ENCODE measurements around the gene CUEDC2.

The CUEDC2 gene

GRCh38 chr10:102423372-102423968, 8.9 kb downstream of the CUEDC2 start:
- DNase-seq = no peak

- DNase-seq = peak; percentile 61
These were observed 9.7 kb downstream of the CUEDC2 start for GRCh38 chr10:102422545-102423129.

DNA sequence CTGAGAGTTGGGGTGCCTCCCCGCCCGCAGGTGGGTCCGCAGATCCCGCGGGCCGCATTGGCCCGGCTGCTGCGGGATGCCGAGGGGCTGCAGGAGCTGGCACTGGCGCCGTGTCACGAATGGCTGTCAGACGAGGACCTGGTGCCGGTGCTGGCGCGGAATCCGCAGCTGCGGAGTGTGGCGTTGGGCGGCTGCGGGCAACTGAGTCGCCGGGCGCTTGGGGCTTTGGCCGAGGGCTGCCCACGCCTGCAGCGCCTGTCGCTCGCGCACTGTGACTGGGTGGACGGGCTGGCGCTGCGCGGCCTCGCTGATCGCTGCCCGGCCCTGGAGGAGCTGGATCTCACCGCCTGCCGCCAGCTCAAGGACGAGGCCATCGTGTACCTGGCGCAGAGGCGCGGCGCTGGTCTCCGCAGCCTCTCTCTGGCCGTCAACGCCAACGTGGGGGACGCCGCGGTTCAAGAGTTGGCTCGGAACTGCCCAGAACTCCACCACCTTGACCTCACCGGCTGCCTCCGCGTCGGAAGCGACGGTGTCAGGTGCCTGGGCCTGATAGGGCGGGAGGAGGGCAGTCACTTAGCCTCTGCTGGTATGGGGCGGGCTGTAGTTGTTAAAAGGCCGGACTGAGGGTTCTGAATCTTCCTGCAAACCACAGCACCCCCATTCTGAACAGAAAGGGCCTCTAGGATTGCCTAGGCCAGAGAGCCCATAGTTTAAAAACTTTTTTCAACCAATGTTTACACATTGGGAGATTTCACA, 10.4 kb downstream of the CUEDC2 start:
- no peak for DNase-seq

DNA sequence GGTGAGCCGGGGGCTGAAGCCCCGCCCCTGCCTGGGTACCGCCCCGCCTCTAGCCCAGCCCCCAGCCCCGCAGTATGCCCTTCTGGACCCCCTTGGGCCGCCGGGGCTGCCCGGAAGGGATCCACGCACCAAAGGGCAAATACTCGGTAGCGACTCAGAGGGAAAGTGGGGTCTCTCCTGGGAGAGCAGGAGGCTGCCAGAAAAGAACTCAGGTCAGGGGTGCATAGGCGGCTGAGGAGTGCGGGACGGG, 10.9 kb downstream of the CUEDC2 start:
- no peak for DNase-seq

DNA sequence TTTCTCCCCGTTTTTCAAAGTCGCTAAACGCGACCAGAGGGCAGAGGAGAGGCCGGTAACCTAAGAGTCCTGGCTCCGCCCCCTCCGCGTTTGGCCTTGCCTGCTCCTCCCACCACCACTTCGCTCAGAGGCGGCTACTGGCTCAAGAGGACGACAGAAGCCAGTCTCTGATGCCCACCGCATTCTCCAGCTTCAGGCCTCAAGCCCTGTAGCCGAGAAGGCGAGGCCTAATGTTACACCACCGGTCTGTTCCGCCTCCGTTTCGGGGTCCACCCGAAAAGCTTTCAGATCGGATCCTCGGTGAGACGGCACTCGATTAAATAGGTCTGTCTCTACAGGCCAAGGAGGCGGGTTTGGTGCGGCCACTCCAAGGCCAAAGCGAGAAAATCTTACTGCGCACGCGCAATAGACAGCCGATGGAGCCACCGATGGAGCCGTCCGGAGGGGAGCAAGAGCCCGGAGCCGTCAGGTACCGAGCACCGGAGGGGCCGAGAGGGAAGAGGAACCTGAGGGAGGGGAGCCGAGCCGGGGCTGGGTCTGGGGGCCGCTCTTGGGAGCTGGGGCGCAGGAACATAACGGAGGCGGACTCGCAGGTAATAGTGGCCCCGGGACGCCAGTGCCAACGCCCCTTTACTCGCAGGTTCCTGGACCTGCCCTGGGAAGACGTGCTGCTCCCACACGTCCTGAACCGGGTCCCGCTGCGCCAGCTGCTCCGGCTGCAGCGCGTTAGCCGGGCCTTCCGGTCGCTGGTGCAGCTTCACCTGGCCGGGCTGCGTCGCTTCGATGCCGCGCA, 11.5 kb downstream of the CUEDC2 start, which contains the start of gene FBXL15:
Gene FBXL15 (plus strand): TSS at position 123 of the 793 bp plus-strand sequence. CDS start 294 bp downstream, at position 417.
- peak; percentile 91 for DNase-seq

DNA sequence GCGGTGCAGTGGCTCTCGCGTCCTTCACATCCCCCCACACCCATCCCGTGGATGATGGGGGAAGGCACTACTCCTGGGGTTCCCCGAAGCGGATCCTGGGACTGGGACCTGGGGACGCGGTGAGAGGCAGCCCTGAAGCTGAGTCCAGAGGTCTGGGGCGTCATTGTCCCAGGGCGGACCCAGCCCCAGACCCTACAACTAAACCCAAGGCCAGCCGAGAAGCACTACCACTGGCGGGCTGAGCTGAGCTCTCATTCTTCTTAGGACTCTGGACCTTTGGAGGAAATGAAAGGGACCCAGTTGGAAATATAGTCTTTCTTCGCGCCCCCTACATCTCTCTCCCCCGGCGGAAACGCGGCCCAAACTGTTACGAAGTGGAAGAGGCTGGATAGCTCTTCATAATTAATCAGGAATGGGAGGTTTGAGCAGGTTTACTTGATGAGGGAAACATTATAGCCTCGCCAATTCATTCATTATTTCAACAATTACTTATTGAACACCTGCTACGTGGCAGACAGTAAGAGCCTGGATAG, 12.1 kb downstream of the CUEDC2 start:
- DNase-seq = no peak

DNA sequence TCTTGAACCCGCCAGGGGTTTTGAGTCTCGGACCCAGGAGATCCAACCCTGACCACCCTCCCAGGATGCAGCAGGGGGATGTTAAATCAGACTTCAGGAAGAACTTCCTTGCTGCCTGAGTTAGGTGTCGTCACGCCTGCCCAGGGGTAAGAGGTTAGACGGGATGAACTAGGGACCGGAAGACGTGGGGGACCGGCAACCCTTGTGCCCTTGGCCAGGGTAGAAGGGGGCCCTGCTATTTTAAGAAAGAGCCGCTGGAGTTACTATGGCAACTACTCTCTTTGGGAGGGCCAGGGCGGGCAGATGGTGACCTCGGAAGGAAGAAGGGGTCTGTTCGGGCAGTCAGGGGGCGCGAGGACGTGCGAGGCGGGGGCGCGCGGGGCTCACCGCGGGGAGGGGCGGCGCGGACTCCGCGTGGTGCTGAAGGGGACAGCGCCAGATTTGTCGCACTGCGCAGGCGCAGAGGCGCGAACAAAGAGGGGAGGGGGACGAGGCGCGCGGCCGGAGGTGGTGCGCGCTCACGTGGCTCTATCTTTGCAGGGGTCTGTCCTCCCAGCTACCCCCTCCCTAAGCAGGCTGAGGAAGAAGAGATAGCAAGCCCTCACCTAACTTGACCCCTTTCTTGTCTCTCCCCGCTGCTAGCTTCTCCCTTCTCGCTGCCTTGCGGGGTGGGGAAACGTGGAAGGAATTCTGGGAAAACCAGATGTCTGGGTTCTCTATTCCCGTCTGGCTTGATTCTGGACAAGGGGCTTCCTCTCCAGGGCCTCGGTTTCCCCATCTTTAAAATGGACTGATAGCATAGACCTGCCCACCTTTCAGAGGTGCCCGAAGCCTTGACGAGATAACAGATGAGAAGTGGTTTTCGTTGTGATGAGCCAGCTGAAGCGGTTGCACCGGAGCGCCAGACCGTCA, 12.8 kb downstream of the CUEDC2 start:
- peak; percentile 80 for DNase-seq

- no peak for DNase-seq
These were observed 13.6 kb downstream of the CUEDC2 start, which contains the start of gene PSD for GRCh38 chr10:102418622-102419268. Gene PSD, minus strand, starts transcription at chr10:102418785. Its CDS starts 1,747 bp downstream, at chr10:102417038.

DNA sequence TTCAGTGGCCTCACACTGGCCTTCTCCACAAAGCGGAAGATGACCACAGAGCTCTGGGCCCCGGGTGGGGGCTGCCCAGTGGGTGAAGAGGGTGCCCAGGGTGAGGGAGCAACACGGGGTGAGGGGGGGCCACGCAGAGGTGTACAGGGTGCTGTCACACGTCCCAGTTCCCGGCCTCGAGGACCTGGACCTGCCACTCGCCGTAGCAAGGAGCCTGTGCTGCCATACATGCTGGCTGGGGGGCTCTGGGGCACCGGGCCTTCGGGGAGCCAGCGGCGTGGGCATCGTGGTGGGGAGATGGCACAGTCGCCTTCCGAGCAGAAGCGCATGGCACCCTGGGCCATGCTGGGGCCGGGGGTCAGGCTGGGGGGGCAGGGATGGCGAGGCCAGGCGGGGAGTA, 15.7 kb downstream of the CUEDC2 start:
- DNase-seq = no peak

GRCh38 chr10:102416283-102416682, 16.1 kb downstream of the CUEDC2 start:
- DNase-seq = no peak

DNA sequence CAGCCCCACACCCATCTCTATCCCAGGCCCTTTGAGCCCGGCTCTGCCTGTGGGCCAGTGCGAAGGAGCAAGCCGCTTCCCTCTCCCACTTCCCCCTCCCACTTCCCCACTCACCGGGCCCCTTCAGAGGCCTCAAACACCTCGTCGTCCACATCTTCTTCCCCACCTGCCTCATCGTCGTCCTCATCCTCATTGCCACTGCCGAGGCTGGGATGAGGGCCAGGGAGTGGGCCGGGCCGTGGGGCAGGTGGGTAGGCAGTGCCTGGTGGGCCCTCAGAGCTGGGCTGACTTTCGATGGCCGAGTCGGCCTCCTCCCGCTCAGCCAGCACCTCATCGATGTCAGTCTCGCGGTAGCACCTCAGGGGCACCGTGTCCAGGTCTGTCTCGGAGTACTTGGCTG, 17.6 kb downstream of the CUEDC2 start:
- no peak for DNase-seq

DNA sequence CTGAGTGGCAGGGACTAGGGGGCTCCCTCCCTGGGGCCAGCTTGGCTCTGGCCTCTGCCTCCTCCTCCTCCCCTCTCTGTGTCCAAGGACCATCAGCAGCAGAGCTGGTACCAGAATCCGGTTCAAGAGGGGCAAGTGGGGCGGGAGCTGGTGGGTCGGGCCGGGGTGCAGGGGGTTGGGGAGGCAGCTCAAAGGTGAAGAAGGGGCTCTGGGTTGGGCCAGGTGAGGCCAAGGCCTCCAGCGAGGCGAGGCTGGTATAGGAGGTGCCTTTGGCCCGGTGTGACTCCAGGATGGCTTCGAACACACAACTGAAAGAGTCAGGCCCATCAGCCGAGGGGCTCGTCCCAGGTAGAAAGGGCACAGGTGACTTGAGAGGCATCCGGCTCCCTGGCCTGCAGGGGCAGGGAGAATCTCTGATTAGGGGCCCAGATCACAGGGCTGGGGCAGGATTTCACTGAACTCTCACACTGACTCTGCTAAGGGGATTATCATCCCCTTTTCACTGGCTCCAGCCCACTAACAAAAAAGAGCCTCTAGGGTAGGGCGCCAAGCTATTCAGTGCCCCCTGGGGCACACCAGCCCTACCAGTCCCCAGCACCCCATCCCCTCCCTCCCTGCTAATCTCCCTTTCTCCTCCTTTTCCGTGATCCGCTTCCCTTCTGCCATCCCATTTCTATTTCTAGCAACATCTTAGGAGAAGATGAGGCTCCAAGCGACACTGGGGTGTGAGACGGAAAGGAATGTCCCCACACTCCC, 18.4 kb downstream of the CUEDC2 start:
- no peak for DNase-seq

DNA sequence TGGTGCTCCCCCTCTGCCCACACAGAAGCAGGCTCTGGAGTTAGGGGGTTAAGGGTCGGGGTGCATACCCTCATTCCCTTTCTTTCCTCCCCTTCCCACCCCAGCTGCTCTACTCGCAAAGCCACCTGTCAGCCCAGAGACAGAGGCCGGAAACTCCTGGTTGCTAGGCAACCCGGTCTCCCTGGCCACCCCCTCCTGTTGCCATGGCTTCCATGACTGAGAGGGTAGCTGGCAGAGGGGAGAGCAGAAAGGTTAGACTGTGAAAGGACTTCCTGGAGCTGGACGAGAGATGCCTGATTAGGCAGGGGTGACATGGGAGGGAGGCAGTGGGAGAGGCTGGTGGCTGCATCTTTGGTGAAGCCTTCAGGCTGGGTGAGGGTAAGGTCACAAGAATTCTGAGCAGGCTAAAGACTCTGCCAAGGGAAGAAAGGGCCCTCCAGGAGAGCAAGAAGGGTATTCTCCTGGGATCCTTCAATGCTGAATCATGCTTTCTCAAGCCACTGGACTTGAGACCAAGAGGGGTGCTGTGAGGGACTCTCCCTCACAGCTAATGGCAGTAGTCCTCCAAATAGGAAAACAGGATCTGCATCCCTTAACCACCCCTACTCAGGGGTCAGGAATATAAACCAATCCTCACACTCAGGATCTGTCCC, 19.2 kb downstream of the CUEDC2 start:
- no peak for DNase-seq

DNA sequence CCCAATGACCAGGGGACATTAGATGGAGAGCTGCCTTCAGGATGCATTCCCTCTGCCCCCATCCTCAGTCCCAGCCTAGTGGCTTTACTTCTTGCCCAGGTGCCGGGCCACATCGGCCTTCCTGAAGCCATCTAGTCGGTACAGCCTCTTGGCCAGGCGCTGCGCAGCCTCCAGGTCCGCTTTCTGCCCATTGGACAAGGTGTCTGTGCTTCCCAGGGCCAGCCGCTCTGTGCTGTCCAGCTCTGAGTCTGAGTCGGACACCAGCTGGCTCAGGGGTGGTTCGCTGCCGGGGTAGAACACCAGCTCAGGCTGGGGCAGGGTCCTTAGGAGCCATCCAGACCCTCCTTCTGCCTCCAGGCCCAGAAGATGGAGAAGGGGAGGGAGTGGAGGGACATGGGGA, 20.1 kb downstream of the CUEDC2 start:
- DNase-seq = no peak

- no peak for DNase-seq
These were observed 20.8 kb downstream of the CUEDC2 start for GRCh38 chr10:102411341-102412255.

DNA sequence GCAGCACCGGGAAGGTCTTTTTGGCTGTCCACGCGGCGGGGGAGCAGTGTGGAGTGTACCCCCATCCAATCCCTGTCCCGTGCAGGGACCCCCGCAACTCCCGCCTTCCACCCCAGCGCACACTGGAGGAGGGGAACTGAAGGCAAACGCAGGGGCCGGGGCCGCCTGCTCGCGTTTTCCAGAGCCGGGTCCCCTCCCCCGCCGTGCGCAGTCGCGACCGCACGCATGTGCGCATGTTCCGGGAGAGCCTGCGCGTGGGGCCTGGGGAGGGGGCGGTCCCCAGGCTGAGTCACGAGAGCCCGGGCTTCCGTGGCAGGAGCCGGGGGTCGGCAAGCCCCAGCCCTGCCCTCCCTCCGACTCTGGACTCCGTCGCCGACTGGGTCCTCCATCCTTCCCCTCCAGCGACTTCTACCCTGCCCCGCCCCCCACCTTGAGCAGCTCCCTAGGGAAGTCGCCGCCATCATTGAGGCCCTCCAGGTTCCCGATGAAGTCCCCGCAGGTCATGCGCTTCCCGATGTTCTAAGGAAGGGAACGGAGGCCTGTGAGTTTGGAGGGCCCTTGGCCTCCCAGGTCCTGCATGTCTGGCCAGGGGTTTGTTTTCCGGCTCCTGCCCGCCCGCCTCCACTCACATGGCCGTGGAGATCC, 21.8 kb downstream of the CUEDC2 start:
- DNase-seq = peak; percentile 60

- DNase-seq = no peak
These were observed 22.6 kb downstream of the CUEDC2 start for GRCh38 chr10:102409604-102410428.
